GM18499 (cell line): ENCODE results near the gene TAF13.
A peak's percentile ranks its signal among the peaks of the same experiment; 100 is the strongest.

Source experiments
- ATAC-seq: cut with Tn5 transposase; IDR thresholded peaks from one replicate; pipeline ENCODE4 v1.9.1; 2021; ENCODE audit warnings: moderate number of reproducible peaks; ENCODE audit not compliant: insufficient read depth, unreplicated experiment

TAF13 gene

GRCh38 chr1:109075531-109076490 lies at the start of gene TAF13:
TAF13 (minus strand) TSS chr1:109076003; CDS start chr1:109075947, 56 bp downstream.
- ATAC-seq: peak; percentile 92

- no peak for ATAC-seq
These were observed 44.6 kb upstream of the TAF13 start for GRCh38 chr1:109120356-109120755.

GRCh38 chr1:109118089-109118488 lies 42.3 kb upstream of the TAF13 start:
- ATAC-seq: no peak

- ATAC-seq: no peak
These were observed 40.5 kb upstream of the TAF13 start for GRCh38 chr1:109116286-109116685.

GRCh38 chr1:109115685-109116084 lies 39.9 kb upstream of the TAF13 start:
- ATAC-seq: no peak

- no peak for ATAC-seq
These were observed 38.5 kb upstream of the TAF13 start for GRCh38 chr1:109114342-109114674.

GRCh38 chr1:109113590-109114341 lies 38.0 kb upstream of the TAF13 start, which contains the start of gene ELAPOR1:
ELAPOR1 (plus strand) TSS chr1:109114115; CDS start chr1:109114184, 69 bp downstream.
- ATAC-seq: no peak

GRCh38 chr1:109112652-109113285 lies 37.0 kb upstream of the TAF13 start:
- no peak for ATAC-seq

GRCh38 chr1:109112056-109112651 lies 36.4 kb upstream of the TAF13 start:
- no peak for ATAC-seq

GRCh38 chr1:109111386-109112055 lies 35.7 kb upstream of the TAF13 start:
- ATAC-seq: no peak

GRCh38 chr1:109109906-109110305 lies 34.1 kb upstream of the TAF13 start:
- no peak for ATAC-seq

GRCh38 chr1:109107785-109108184 lies 32.0 kb upstream of the TAF13 start:
- no peak for ATAC-seq

- no peak for ATAC-seq
These were observed 30.1 kb upstream of the TAF13 start for GRCh38 chr1:109105881-109106280.

- no peak for ATAC-seq
These were observed 28.8 kb upstream of the TAF13 start for GRCh38 chr1:109104364-109105151.

GRCh38 chr1:109099938-109100773 lies 24.4 kb upstream of the TAF13 start:
- ATAC-seq: peak; percentile 86

GRCh38 chr1:109096120-109096519 lies 20.3 kb upstream of the TAF13 start:
- ATAC-seq: no peak

GRCh38 chr1:109095631-109096030 lies 19.8 kb upstream of the TAF13 start:
- no peak for ATAC-seq

- ATAC-seq: no peak
These were observed 19.1 kb upstream of the TAF13 start for GRCh38 chr1:109094871-109095270.
